H1 (cell line): ENCODE results near the gene FGD5. TPM values are rescaled to one million over a fixed set of nuclear protein-coding genes. Genes with fewer than 3 reads are reported as not detected.

Source experiments
- E2F6 ChIP-seq: IDR thresholded peaks from 2 replicates; pipeline ENCODE4 v1.6.1; 2012; ENCODE audit warnings: inconsistent platforms
- EZH2 ChIP-seq: fragments of 200-600 bp; sonication (generic); IDR thresholded peaks from 2 replicates; pipeline ENCODE4 v1.7.1; 2012; ENCODE audit warnings: low read depth, mild to moderate bottlenecking, moderate library complexity, low read length, inconsistent platforms; ENCODE audit not compliant: severe bottlenecking
- FOSL1 ChIP-seq: IDR thresholded peaks from 2 replicates; pipeline ENCODE4 v1.6.1; 2011; ENCODE audit warnings: mild to moderate bottlenecking, low read depth, low read length, moderate library complexity; ENCODE audit not compliant: insufficient read depth
- GTF2F1 ChIP-seq: IDR thresholded peaks from 2 replicates; pipeline ENCODE4 v1.6.1; 2012; ENCODE audit warnings: low read depth, low read length, improper control_type of control experiment, borderline replicate concordance
- HDAC6 ChIP-seq: IDR thresholded peaks from one replicate; pipeline ENCODE4 v1.7.1; 2012; ENCODE audit warnings: low read depth, mild to moderate bottlenecking, inconsistent platforms, low read length, moderate library complexity
- MAFK ChIP-seq: IDR thresholded peaks from 2 replicates; pipeline ENCODE4 v1.6.1; 2012; ENCODE audit warnings: low read depth, mild to moderate bottlenecking, improper control_type of control experiment, low read length
- PHF8 ChIP-seq: fragments of 200-600 bp; sonication (generic); conservative IDR thresholded peaks from 2 replicates; pipeline ENCODE4 v1.7.1; 2012; ENCODE audit warnings: low read depth, mild to moderate bottlenecking, inconsistent platforms, low read length, moderate library complexity
- RAD21 ChIP-seq, 2 experiments: IDR thresholded peaks in 1 of 2; conservative IDR thresholded peaks in 1 of 2; 2 replicates each; pipeline ENCODE4 v1.6.1; 2011; ENCODE audit warnings: low read depth in 2 of 2, low read length in 2 of 2, improper control_type of control experiment in 1 of 2, inconsistent platforms in 1 of 2, mild to moderate bottlenecking in 1 of 2, moderate library complexity in 1 of 2
- RFX5 ChIP-seq: IDR thresholded peaks from 2 replicates; pipeline ENCODE4 v1.6.1; 2011; ENCODE audit warnings: low read depth, low read length, improper control_type of control experiment, borderline replicate concordance
- SIRT6 ChIP-seq: IDR thresholded peaks from one replicate; pipeline ENCODE4 v1.7.1; 2012; ENCODE audit warnings: low read length, inconsistent platforms
- SP4 ChIP-seq: IDR thresholded peaks from 2 replicates; pipeline ENCODE4 v1.6.1; 2012; ENCODE audit warnings: low read length, inconsistent platforms
- polyA plus RNA-seq, 7 experiments: library from polyadenylated mRNA; depleted of rRNA in 3 of 7; stranded (reverse) in 5 of 7; unstranded in 2 of 7; fragments of >200 nt in 5 of 7; fragments of 200-250 nt in 2 of 7; gene quantifications; 1 replicate in 5 of 7; 2 replicates in 1 of 7; 4 replicates in 1 of 7; pipeline versions ENCODE4 v1.2.1 to v1.2.3, GENCODE V29; 2011 to 2013; ENCODE audit warnings: missing spikeins in 2 of 7, mixed read lengths in 2 of 7
- total RNA-seq: library from RNA; stranded (reverse); fragmentation: NEBNext Ultra II Directional; extraction: Animal tissue kit (Norgen Biotek cat#: 25700); gene quantifications from 2 replicates; pipeline ENCODE4 v1.2.1, GENCODE V29; 2021
- TF ChIP-seq, protein P1 (sequence below): IDR thresholded peaks from 2 replicates; pipeline ENCODE4 v1.6.1; 2011; ENCODE audit warnings: low read depth, mild to moderate bottlenecking, low read length; ENCODE audit not compliant: insufficient read depth

FGD5 gene
- total and polyA plus RNA-seq, 2 of the 8 experiments (the other 6 are each of a cell fraction or from before 2014, with no cell fraction given): 4.7 to 14.3 TPM

- TF ChIP-seq, protein P1, sequence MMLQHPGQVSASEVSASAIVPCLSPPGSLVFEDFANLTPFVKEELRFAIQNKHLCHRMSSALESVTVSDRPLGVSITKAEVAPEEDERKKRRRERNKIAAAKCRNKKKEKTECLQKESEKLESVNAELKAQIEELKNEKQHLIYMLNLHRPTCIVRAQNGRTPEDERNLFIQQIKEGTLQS: no peak
- TF ChIP-seq SIRT6 (no peak), SP4 (no peak), EZH2 (no peak), E2F6 (no peak), GTF2F1 (no peak), RFX5 (no peak), RAD21 (IDR thresholded peaks at IDR 0.05 in 1 of 2, conservative IDR thresholded peaks at IDR 0.05 in 1 of 2; ENCODE audit: low read depth in 2 of 2, low read length in 2 of 2) (no peak), MAFK (no peak), PHF8 (no peak), HDAC6 (no peak), FOSL1 (no peak)
Measured at GRCh38 chr3:14846226-14846880, 27.6 kb downstream of the FGD5 start (continued).
